Suprapubic skin (tissue), 4 donors: ENCODE data around the gene CASP10. TPM values are rescaled to one million over a fixed set of nuclear protein-coding genes. Genes with fewer than 3 reads are reported as not detected.

Experiments used
- DNase-seq, 2 donors: peaks; one replicate each; pipeline ENCODE4 v3.0.0-alpha.2; 2019; ENCODE audit warnings: low spot score in 2 of 2
- H3K27ac ChIP-seq: fragments of 200-600 bp; sonication (generic); one replicate; pipeline ENCODE4 v1.5.1; 2019
- H3K27me3 ChIP-seq: fragments of 200-600 bp; sonication (generic); one replicate; pipeline ENCODE4 v1.5.1; 2019
- H3K36me3 ChIP-seq: fragments of 200-600 bp; sonication (generic); one replicate; pipeline ENCODE4 v1.5.1; 2019
- H3K4me1 ChIP-seq: fragments of 200-600 bp; sonication (generic); one replicate; pipeline ENCODE4 v1.5.1; 2019
- H3K4me3 ChIP-seq: fragments of 200-600 bp; sonication (generic); one replicate; pipeline ENCODE4 v1.5.1; 2019; ENCODE audit warnings: mild to moderate bottlenecking
- H3K9me3 ChIP-seq: fragments of 200-600 bp; sonication (generic); one replicate; pipeline ENCODE4 v1.5.1; 2019
- EP300 ChIP-seq: sonication (generic); formaldehyde crosslinking; IDR thresholded peaks from one replicate; pipeline ENCODE4 v1.6.1; 2017; ENCODE audit warnings: antibody characterized with exemption
- POLR2A ChIP-seq, 2 donors: fragments of 450-650 bp; IDR thresholded peaks; one replicate each; pipeline ENCODE4 v1.6.1; 2017; ENCODE audit warnings: antibody characterized with exemption in 2 of 2, mild to moderate bottlenecking in 2 of 2, moderate library complexity in 2 of 2
- POLR2AphosphoS5 ChIP-seq, 3 donors: sonication (generic); formaldehyde crosslinking; IDR thresholded peaks; one replicate each; pipeline ENCODE4 v1.6.1; 2017; ENCODE audit warnings: antibody characterized with exemption in 3 of 3
- WGBS: methylation state at CpG from one replicate; pipeline ENCODE4 v1.1.5; 2018; 5-methylcytosine and 5-hydroxymethylcytosine counted together
- total RNA-seq, 4 donors: library from RNA; depleted of rRNA; stranded (reverse); fragments of >200 nt; gene quantifications; one replicate each; pipeline ENCODE4 v1.1.0, GENCODE V29; 2016
- TF ChIP-seq, protein P1 (sequence below), 2 donors: fragments of 200-600 bp in 1 of 2; fragments of 450-650 bp in 1 of 2; sonication (generic) in 1 of 2; IDR thresholded peaks; one replicate each; pipeline ENCODE4 v1.5.1; 2016 to 2019; ENCODE audit warnings: antibody characterized with exemption in 2 of 2, mild to moderate bottlenecking in 1 of 2, moderate library complexity in 1 of 2

The CASP10 gene
- total RNA-seq, 4 donors from 2014 or later, result 3.7 to 19.0 (median 7.4) TPM

DNA sequence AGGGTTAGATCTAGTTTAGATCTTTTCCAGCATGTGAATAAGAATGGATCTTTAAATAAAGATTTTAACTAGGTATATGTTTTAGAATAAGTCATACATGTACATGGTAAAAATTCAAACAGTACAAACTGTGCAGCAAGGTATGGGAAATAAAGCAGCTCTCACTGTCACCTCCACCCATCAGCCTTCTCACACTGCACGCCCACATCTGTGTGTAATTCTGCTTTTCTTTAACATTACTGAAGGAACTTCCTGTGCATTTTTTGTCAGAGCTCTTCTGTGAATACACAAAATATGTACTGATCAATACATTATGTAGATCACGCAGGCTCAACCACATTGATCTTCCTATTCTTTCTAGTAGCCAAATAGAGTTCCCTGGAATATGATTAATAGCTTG is 80.8 kb downstream of the CASP10 start:
- no peak for DNase-seq
- H3K4me1 ChIP-seq, result peaks cover 44% of the 10 kb centered on the region
- no peaks in the 10 kb centered on the region for H3K27me3 ChIP-seq
- H3K27ac ChIP-seq, result no peak overlapping the region
- TF ChIP-seq, protein P1, sequence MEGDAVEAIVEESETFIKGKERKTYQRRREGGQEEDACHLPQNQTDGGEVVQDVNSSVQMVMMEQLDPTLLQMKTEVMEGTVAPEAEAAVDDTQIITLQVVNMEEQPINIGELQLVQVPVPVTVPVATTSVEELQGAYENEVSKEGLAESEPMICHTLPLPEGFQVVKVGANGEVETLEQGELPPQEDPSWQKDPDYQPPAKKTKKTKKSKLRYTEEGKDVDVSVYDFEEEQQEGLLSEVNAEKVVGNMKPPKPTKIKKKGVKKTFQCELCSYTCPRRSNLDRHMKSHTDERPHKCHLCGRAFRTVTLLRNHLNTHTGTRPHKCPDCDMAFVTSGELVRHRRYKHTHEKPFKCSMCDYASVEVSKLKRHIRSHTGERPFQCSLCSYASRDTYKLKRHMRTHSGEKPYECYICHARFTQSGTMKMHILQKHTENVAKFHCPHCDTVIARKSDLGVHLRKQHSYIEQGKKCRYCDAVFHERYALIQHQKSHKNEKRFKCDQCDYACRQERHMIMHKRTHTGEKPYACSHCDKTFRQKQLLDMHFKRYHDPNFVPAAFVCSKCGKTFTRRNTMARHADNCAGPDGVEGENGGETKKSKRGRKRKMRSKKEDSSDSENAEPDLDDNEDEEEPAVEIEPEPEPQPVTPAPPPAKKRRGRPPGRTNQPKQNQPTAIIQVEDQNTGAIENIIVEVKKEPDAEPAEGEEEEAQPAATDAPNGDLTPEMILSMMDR (IDR thresholded peaks at IDR 0.05), result no peak
- no peak for TF ChIP-seq EP300
- no peak for TF ChIP-seq POLR2A (IDR thresholded peaks at IDR 0.05)
- TF ChIP-seq POLR2AphosphoS5 (IDR thresholded peaks at IDR 0.05), result no peak
- H3K36me3 ChIP-seq, result peaks cover 12% of the 10 kb centered on the region
- H3K9me3 ChIP-seq, result no peaks in the 10 kb centered on the region
- WGBS, result 83% methylated on average over 2 of the region's 2 CpGs
- H3K4me3 ChIP-seq, result no peak overlapping the region

DNA sequence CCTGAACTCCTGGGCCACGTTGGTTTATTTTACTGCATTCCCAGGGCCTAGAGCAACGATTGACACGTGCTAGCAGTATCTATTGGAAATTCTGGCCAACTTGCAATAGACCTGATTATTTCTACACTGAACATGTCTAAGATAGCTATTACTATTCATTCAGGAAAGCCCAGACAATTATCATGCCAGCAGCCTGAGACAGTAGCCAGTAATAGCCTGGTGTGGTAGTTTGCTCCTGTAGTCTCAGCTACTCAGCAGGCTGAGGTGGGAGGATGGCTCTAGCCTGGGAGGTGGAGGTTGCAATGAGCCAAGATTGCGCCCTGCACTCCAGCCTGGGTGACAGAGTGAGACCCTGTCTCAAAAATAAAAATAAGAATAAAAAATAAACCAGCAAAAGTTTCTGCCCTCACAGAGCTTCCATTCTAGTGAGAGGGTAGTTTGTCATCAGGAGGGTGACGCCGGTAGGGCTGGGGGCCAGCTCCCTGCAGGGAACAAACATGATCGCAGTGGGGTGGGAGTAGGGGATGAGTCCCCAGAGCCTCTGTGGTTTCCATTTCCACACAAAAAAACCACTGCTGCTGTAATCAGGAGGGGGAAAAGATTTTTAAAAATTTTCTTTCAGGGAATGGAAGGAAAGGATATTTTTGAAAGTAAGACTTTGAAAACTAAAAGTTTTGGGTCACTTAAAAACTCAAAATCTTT is 81.7 kb downstream of the CASP10 start:
- TF ChIP-seq POLR2AphosphoS5 (IDR thresholded peaks at IDR 0.05) (no peak), EP300 (no peak)

DNA sequence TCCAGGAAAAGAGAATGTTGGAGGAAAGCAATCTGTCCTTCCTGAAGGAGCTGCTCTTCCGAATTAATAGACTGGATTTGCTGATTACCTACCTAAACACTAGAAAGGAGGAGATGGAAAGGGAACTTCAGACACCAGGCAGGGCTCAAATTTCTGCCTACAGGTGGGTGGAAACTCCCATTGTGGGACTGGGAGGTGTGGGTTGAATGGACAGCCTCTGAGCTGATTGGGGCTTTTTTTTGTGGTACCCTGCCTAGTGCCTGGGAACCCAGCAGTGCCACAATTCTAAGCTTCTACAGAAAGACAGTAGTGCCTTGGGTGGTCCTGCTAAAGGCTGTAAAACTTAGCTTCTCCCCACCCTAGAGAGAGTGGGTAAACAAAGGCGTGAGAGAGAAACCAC is 83.7 kb downstream of the CASP10 start:
- H3K4me1 ChIP-seq, result peaks cover 17% of the 10 kb centered on the region
- H3K4me3 ChIP-seq, result no peak overlapping the region
- no peaks in the 10 kb centered on the region for H3K9me3 ChIP-seq
- peaks cover 23% of the 10 kb centered on the region for H3K36me3 ChIP-seq
- no peak for DNase-seq
- no peak overlapping the region for H3K27ac ChIP-seq
- 87% methylated on average over 2 of the region's 2 CpGs for WGBS
- no peak for TF ChIP-seq POLR2A (IDR thresholded peaks at IDR 0.05)
- TF ChIP-seq EP300, result no peak
- TF ChIP-seq, protein P1 (IDR thresholded peaks at IDR 0.05), result no peak
- TF ChIP-seq POLR2AphosphoS5 (IDR thresholded peaks at IDR 0.05), result no peak
- H3K27me3 ChIP-seq, result no peaks in the 10 kb centered on the region

More for the DNA sequence above, 81.7 kb downstream of the CASP10 start:
- Histone ChIP-seq H3K36me3 (peaks cover 12% of the 10 kb centered on the region), H3K27me3 (no peaks in the 10 kb centered on the region), H3K27ac (no peak overlapping the region), H3K4me1 (peaks cover 35% of the 10 kb centered on the region), H3K9me3 (no peaks in the 10 kb centered on the region), H3K4me3 (no peak overlapping the region)
- 80% methylated on average over 7 of the region's 7 CpGs for WGBS
- no peak for DNase-seq

DNA sequence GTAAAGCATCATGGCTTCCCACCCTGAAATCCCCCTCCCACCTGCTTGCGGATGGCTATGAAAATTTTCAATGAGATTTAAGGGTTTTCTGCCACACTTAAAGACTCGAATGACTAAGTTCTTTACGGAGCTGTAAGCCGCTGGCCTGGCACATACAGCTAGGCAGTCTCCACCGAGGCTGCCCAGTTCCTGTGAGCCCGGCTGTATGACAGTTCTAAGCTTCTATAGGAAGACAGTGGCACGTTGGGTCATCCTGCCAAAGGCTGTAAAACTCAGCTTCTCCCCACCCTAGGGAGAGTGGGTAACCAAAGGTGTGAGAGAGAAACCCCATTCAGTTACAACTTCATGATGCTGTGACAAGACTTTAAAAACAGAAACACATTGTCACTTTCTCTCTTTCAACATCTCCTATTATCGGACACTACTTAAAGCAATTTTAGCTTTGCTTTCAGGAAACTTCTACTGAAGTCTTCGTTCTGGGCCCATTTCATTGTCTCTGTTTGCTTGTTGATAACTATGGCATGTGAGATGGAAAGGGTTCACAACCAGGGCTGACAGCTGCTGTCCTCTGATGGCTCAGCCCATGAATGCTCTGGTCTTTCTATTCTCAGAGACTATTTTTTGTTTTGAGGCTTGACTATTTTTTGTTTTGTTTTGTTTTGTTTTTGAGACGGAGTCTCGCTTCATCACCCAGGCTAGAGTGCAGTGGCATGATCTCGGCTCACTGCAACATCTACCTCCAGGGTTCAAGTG is 84.5 kb downstream of the CASP10 start:
- Histone ChIP-seq H3K9me3 (no peaks in the 10 kb centered on the region), H3K4me1 (peaks cover 13% of the 10 kb centered on the region), H3K27ac (no peak overlapping the region), H3K27me3 (no peaks in the 10 kb centered on the region), H3K36me3 (peaks cover 23% of the 10 kb centered on the region), H3K4me3 (no peak overlapping the region)
- TF ChIP-seq, protein P1 (IDR thresholded peaks at IDR 0.05), result no peak
- TF ChIP-seq POLR2A (IDR thresholded peaks at IDR 0.05) (no peak), EP300 (no peak), POLR2AphosphoS5 (IDR thresholded peaks at IDR 0.05) (no peak)
- WGBS, result 88% methylated on average over 12 of the region's 12 CpGs
- DNase-seq, result no peak

DNA sequence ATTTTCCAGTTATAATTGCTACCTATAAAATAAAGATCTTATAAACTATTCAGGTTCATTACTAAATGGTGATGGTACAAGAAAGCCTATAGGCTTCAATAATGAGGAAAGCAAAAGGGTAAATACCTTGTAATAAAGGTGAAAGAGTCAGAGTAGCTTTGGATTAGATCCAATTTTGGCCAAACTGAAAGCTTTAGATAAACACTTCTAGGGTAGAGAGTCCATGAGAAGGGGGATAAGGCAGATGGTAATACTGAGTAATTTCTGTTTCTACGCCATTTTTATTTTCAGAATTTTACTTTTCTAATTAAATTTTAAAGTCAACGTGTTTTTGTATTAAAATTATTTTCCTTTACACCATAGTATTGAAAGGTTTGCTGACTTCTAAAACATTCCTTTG is 86.8 kb downstream of the CASP10 start:
- Histone ChIP-seq H3K36me3 (peaks cover 42% of the 10 kb centered on the region), H3K27ac (no peak overlapping the region), H3K27me3 (no peaks in the 10 kb centered on the region), H3K4me3 (no peak overlapping the region), H3K4me1 (no peaks in the 10 kb centered on the region), H3K9me3 (no peaks in the 10 kb centered on the region)
- no peak for DNase-seq
- TF ChIP-seq, protein P1 (IDR thresholded peaks at IDR 0.05), result no peak
- TF ChIP-seq EP300 (no peak), POLR2A (IDR thresholded peaks at IDR 0.05) (no peak), POLR2AphosphoS5 (IDR thresholded peaks at IDR 0.05) (no peak)
- WGBS, result 94% methylated on average over 2 of the region's 2 CpGs
